ENCODE results near the gene BCL2L14.
A peak's percentile ranks its signal among the peaks of the same experiment; 100 is the strongest.

BCL2L14 gene

GRCh38 chr12:12054993-12055392 lies 15.7 kb upstream of the BCL2L14 start:
- no peak for DNase-seq (ENCODE audit: low read depth)

DNA sequence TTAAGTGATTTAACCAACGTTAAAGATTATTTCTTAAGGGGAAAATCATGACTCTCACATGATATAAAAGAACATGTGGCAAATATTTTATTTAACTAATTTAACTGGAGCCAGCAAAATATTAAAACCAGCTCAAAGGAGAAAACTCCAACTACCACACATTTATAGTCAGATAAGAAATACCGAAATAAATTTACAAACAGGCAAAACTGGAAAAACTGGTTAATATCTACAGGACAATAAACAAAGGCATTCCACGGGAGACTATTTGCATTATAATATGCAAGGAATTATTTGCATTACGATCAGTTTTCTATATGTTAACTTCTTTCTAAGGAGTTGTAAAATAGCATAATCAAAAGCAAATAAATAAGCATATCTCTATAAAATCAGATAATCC lies 13.8 kb upstream of the BCL2L14 start:
- DNase-seq (ENCODE audit: low read depth) = no peak

DNA sequence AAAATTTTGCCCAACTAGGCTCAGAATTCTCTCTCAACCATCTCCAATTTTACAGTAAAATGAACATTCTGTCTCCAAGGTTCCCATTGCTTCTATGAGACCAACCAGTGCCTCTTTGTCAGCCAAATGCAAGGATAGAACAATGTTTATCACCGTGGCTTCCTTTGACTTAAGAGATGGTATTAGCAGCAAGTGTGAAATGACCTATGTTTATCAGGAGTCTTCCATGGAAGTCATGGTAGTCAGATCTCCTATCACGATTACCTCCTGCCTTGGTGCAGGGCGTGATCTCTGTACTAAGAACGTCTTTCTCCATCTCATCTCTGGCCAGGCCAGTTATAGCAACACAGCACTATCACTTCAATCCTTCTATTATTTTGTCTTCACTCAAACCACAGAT lies 6.1 kb upstream of the BCL2L14 start:
- no peak for DNase-seq (ENCODE audit: low read depth)

GRCh38 chr12:12068751-12069150 lies 2.0 kb upstream of the BCL2L14 start:
- no peak for DNase-seq (ENCODE audit: low read depth)

DNA sequence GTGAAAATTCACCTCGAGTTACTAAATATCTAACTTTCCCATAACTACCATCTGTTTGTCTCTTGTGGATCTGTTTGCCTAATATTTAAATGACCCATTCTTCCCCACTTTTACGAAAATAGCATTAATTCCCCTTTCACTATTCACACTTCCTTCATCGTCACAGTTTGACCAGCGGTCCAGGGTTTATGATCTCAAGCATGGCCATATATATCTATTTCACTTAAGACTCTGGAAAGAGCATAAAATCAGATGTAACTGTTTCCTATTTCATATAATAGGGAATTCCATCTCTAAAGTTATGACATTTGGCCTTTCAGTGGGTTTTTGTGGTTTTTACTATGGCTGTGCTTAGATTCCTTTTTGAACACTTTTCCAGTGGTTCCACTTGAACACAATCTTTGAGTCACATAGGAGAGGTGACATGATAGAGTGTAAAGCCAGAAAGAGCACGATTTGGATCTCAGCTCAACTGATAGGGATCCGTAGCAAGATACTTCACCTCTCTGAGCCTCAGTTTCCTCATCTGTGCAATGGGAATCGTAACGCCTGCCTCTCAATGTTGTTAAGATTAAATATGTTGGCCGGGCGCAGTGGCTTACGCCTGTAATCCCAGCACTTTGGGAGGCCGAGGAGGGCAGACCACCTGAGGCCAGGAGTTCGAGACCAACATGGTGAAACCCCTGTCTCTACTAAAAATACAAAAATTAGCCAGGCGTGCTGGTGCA lies 754 bp upstream of the BCL2L14 start:
- no peak for DNase-seq (ENCODE audit: low read depth)

DNA sequence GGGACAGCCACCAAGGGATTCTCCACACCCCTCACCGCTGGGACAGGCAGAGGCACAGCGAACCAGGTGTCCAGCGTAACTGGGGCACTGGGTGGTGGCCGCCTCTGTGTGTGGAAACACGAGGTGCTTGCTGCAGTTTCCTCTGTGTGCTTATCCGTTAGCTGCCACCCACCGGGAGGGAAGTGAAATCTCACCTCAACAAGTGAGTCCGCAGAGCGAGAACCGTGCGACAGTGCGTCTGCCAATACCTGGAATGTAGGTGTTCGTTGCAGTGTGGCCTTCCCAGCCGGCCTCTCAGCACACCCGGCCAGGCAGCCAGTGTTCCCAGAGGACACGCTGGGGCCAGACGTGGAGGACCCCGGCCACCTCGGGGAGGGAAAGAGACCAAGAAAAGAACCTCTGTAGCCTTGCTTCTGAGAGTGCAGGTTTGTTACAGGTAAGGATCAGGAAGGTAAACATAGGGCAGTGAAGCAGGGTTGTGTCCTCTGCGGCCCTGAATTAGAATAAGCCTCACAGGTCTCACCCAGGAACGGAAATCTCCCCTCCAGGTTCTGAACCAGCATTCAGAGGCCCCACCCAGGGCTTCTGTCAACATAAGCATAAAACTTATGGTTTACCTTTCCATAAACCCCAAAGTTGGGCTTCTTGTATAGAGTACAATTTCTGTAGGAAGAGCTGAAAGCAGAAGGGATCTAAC lies 1.5 kb downstream of the BCL2L14 start:
- DNase-seq (ENCODE audit: low read depth) = no peak

GRCh38 chr12:12079291-12079690 lies 8.6 kb downstream of the BCL2L14 start:
- peak; percentile 10 for DNase-seq (ENCODE audit: low read depth)

GRCh38 chr12:12081836-12082497 lies 11.2 kb downstream of the BCL2L14 start:
- DNase-seq (ENCODE audit: low read depth) = peak; percentile 11

DNA sequence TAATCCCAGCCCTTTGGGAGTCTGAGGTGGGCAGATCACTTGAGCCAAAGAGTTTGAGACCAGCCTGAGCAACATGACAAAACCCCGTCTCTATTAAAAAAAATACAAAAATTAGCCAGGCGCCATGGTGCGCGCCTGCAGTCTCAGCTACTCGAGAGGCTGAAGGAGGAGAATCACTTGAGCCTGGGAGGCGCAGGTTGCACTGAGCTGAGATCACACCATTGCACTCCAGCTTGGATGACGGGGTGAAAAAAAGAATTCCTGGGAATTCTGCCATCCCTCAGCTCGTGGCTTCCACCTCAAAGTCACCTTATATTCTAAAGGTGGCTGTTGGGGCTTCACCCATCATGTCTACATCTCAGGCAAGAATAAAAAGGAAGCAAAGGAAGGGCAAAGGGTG lies 12.9 kb downstream of the BCL2L14 start:
- no peak for DNase-seq (ENCODE audit: low read depth)

DNA sequence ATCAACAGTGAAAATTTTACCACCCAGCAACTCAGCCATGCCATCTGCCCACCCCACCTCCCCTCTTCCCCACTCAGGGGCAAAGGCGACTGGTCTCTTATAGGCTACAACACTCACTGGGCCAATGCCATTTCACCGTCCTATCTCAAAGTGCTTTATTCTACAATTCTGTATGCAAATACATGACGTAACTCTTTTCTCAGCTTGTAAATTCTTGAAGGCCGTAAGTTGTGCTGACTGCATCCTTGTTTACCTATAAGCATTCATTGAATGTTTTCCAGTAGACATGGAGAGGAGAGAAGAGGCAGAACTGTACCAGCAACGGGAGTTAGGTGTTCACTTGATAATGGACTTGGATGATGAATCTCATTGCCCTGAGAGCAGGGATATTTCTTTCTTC lies 15.6 kb downstream of the BCL2L14 start:
- no peak for DNase-seq (ENCODE audit: low read depth)

GRCh38 chr12:12086973-12087692 lies 16.4 kb downstream of the BCL2L14 start:
- no peak for DNase-seq (ENCODE audit: low read depth)

- DNase-seq (ENCODE audit: low read depth) = no peak
Measured at GRCh38 chr12:12087693-12088034, 16.9 kb downstream of the BCL2L14 start.

DNA sequence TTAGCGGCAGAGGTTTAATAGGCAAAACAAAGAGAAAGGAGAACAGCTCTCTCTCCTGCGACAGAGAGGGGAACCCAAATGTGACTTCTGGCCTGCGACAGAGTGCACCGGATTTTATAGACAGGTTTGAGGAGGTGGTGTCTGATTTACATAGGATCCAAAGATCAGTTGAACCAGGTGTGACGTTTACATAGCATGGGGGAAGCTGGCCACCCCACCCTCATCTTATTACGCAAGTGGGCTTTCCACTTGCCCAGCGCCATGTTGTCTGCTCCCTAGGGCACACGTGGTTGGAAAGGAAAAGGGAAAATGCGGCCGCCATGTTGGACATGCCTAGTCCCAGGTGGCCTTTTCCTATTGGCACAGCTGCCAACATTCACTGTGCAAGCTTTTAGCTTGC lies 17.4 kb downstream of the BCL2L14 start:
- DNase-seq (ENCODE audit: low read depth) = no peak

DNA sequence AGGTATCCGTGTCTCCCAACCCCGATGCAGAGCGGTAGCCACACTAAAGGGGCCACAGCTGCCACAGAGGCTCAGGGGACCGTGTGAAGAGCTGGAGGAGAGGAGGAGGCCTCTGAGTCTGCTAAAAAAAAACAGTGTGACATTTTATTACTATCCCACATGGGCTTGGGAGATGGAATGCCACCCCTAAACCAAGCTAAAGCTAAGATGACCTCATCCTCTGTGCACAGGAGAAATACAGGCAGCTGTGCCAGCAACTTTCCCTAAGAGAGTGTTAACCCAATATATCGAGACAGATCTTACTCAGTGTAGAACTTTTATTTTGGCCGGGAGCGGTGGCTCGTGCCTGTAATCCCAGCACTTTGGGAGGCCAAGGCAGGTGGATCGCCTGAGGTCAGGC lies 18.0 kb downstream of the BCL2L14 start:
- no peak for DNase-seq (ENCODE audit: low read depth)

DNA sequence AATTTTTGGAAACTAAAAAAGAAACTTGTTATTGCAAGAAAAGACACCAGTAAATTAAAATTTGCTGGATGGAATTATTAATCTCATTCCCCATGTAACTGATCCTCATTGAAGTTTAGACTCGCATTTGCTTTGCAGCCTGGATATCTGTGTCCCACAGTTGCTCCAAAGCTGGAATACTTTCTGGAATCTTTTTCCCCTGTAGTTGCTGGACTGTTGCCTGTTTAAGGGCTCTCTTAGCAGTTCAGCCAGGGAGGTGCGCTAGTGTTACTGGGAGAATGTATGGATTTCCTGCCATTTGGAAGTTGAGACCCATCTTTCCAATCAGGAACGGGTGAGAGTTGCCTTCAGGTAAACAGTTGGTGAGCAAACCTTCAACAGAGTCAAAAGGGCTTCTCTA lies 20.3 kb downstream of the BCL2L14 start:
- DNase-seq (ENCODE audit: low read depth) = no peak

DNA sequence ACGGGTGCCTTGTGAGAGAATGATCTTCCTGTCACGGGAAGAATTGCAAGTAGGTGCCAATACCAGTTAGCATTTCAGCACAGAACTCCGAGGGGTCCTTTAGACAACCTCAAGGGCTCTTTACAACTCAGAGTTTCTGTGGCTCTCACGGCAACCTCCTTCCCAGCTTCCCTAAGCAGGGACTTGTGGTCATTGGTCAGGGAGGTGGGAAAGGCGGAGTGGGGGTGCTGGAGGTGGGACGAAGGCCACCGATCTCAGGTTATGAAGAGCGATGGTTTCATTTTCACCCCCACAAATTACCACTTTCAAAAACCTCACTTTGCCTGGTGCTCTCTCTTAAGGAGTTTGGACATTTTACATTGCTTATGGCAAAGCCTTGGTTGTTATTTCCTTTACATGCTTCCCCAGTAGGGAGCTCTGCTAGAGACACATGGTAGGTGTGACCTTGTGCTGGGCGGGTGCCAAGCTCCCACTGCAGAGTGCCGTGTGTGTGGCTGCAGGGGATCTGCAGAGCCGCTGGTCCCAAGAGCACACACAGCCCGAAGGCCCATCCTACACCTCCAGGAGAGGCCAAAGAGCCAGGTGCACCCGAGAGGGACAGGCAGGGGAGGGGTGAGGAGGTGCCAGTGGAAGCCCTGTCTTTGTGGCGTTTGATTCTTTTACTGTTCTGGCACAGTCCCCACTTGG lies 21.4 kb downstream of the BCL2L14 start:
- DNase-seq (ENCODE audit: low read depth) = no peak

DNA sequence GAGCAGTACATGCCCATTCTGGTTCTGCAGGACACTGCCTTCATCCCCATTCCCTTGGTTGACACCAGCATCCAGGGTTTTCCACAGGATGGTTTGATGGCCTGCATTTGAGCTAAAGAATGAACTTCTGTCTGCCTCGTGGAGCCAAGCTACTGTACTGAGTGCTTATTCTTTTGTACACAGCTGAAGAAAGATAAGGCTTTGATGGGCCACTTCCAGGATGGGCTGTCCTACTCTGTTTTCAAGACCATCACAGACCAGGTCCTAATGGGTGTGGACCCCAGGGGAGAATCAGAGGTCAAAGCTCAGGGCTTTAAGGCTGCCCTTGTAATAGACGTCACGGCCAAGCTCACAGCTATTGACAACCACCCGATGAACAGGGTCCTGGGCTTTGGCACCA lies 23.7 kb downstream of the BCL2L14 start:
- no peak for DNase-seq (ENCODE audit: low read depth)

DNA sequence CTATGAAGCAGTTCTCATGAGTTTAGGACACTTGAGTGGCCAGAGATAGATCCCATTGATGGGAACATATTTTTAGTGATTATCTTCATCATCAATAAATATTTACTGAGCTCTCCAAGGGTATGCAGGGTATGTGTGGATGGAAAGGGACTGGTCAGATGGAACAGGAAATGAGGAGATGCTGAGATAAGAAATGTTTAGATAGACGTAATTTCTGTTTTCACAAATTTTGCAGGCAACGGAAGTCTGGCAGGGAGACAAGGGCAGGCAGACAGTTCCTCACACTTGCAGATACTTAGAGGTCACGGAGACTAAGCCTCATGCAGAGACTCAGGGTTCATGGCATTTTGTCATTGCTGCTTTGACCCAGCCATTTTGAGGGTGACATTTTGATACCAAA lies 24.3 kb downstream of the BCL2L14 start:
- DNase-seq (ENCODE audit: low read depth) = no peak

- no peak for DNase-seq (ENCODE audit: low read depth)
Measured at GRCh38 chr12:12097891-12098690, 27.4 kb downstream of the BCL2L14 start.

DNA sequence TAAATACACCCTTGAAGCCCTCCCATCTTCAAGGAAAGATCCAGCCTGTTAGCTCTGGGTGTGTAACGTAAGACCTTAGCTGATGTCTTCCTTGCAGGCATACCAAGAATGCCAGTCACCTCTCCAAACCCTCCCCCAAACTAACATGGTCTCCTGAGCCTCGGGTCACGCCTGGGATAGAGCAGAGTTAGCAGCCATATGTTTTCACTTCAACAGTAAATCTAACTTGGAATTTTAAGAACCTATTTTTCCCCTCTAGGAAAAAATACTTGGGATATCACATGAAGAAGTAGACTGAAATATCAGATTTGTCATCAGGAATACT lies 27.9 kb downstream of the BCL2L14 start:
- DNase-seq (ENCODE audit: low read depth) = no peak

- no peak for DNase-seq (ENCODE audit: low read depth)
Measured at GRCh38 chr12:12099102-12099501, 28.4 kb downstream of the BCL2L14 start.

- DNase-seq (ENCODE audit: low read depth) = no peak
Measured at GRCh38 chr12:12107678-12108077, 36.9 kb downstream of the BCL2L14 start.
